Keratinocyte (primary cell): ENCODE data around the gene PATL2. TPM values are rescaled to one million over a fixed set of nuclear protein-coding genes. Genes with fewer than 3 reads are reported as not detected.

ENCODE experiments used
- DNase-seq: peaks from one replicate; pipeline ENCODE4 v3.0.0-alpha.2; 2011; ENCODE audit warnings: low read depth, missing footprints, low spot score
- FAIRE-seq: peaks from 2 replicates; lab custom pipeline; 2011; peaks lifted over from hg19 to GRCh38; lab: Jason Lieb, UNC
- H2AFZ ChIP-seq: 2 replicates; pipeline ENCODE4 v1.6.0; 2012; ENCODE audit warnings: low read length, control low read depth, inconsistent platforms; ENCODE audit not compliant: control insufficient read depth
- H3K27ac ChIP-seq: 2 replicates; pipeline ENCODE4 v1.5.1; 2011; ENCODE audit warnings: low read length; ENCODE audit not compliant: control insufficient read depth, insufficient read depth
- H3K27me3 ChIP-seq: 3 replicates; pipeline ENCODE4 v1.6.0; 2011; ENCODE audit warnings: low read length; ENCODE audit not compliant: control insufficient read depth, insufficient read depth; ENCODE audit errors: extremely low read depth
- H3K36me3 ChIP-seq, 2 experiments: 2 replicates in 1 of 2; 3 replicates in 1 of 2; pipeline ENCODE4 v1.5.1; 2011; ENCODE audit warnings: low read length in 2 of 2, mild to moderate bottlenecking in 1 of 2; ENCODE audit not compliant: control insufficient read depth in 2 of 2, insufficient read depth in 2 of 2; ENCODE audit errors: extremely low read depth in 1 of 2
- H3K4me1 ChIP-seq: 3 replicates; pipeline ENCODE4 v1.5.1; 2011; ENCODE audit warnings: low read length; ENCODE audit not compliant: control insufficient read depth, insufficient read depth; ENCODE audit errors: extremely low read depth
- H3K4me2 ChIP-seq: 3 replicates; pipeline ENCODE4 v1.6.0; 2011; ENCODE audit warnings: low read depth, low read length; ENCODE audit not compliant: control insufficient read depth, insufficient read depth; ENCODE audit errors: extremely low read depth
- H3K4me3 ChIP-seq, 3 experiments: fragments of 200-600 bp in 1 of 3; sonication (generic) in 1 of 3; 2 replicates in 2 of 3; 3 replicates in 1 of 3; pipeline ENCODE4 v1.5.1; 2011 to 2016; ENCODE audit warnings: low read length in 3 of 3, mild to moderate bottlenecking in 3 of 3, control low read depth in 2 of 3, inconsistent platforms in 1 of 3, low read depth in 1 of 3, mixed read lengths in 1 of 3, mixed run types in 1 of 3, moderate library complexity in 1 of 3; ENCODE audit not compliant: control insufficient read depth in 2 of 3, insufficient read depth in 2 of 3; ENCODE audit errors: extremely low read depth in 1 of 3
- H3K79me2 ChIP-seq: 2 replicates; pipeline ENCODE4 v1.6.0; 2012; ENCODE audit warnings: low read length; ENCODE audit not compliant: control insufficient read depth, insufficient read depth
- H3K9ac ChIP-seq: 3 replicates; pipeline ENCODE4 v1.6.0; 2011; ENCODE audit warnings: low read length; ENCODE audit not compliant: control insufficient read depth, insufficient read depth; ENCODE audit errors: extremely low read depth
- H3K9me1 ChIP-seq: 3 replicates; pipeline ENCODE4 v1.6.0; 2011; ENCODE audit warnings: low read length; ENCODE audit not compliant: control insufficient read depth, insufficient read depth; ENCODE audit errors: extremely low read depth
- H3K9me3 ChIP-seq: 2 replicates; pipeline ENCODE4 v1.5.1; 2012; ENCODE audit warnings: low read depth, low read length; ENCODE audit not compliant: control insufficient read depth
- H4K20me1 ChIP-seq: 3 replicates; pipeline ENCODE4 v1.6.0; 2011; ENCODE audit warnings: low read length; ENCODE audit not compliant: control insufficient read depth, insufficient read depth; ENCODE audit errors: extremely low read depth
- CTCF ChIP-seq, 3 experiments: IDR thresholded peaks in 1 of 3; conservative IDR thresholded peaks in 1 of 3; optimal IDR thresholded peaks in 1 of 3; 2 replicates in 2 of 3; 3 replicates in 1 of 3; pipeline versions ENCODE3 to v1.5.1; 2011; ENCODE audit warnings: low read length in 3 of 3, mild to moderate bottlenecking in 3 of 3, moderate library complexity in 2 of 3, control low read depth in 1 of 3, inconsistent platforms in 1 of 3; ENCODE audit not compliant: insufficient read depth in 2 of 3; ENCODE audit errors: extremely low read depth in 1 of 3
- EZH2 ChIP-seq: IDR thresholded peaks from one replicate; pipeline ENCODE4 v1.6.1; 2012; ENCODE audit warnings: inconsistent platforms, mild to moderate bottlenecking, low read length, moderate library complexity
- dilution Hi-C: fragments of 300-500 bp; cut with MboI; formaldehyde crosslinking; loops from one replicate; pipeline ENCODE4 v1.7.0; 2020; ENCODE audit warnings: low sequenced_read_pairs; ENCODE audit not compliant: extremely low pct_ligation_motif_present
- polyA plus RNA-seq, 5 experiments: library from polyadenylated mRNA; depleted of rRNA in 3 of 5; stranded (reverse) in 3 of 5; stranded (forward) in 1 of 5; unstranded in 1 of 5; fragments of >200 nt; gene quantifications; 1 replicate in 1 of 5; 2 replicates in 3 of 5; 3 replicates in 1 of 5; pipeline versions ENCODE4 v1.2.1 to v1.2.3, GENCODE V29; 2011 to 2012; ENCODE audit warnings: missing spikeins in 2 of 5, low read depth in 1 of 5, low replicate concordance in 1 of 5

The PATL2 gene
- polyA plus RNA-seq, 1 donor (not counting 4 experiments of a cell fraction or from before 2014, with no cell fraction given): 0.46 TPM

- H3K9me1 ChIP-seq: no peaks in the 10 kb centered on the region
- TF ChIP-seq CTCF (optimal IDR thresholded peaks at IDR 0.05 in 1 of 3, IDR thresholded peaks at IDR 0.05 in 1 of 3, conservative IDR thresholded peaks at IDR 0.05 in 1 of 3; ENCODE audit: extremely low read depth in 1 of 3, insufficient read depth in 2 of 3, low read length in 3 of 3): no peak
- TF ChIP-seq EZH2: no peak
These were observed 52.1 kb downstream of the PATL2 start for GRCh38 chr15:44659056-44659455.

GRCh38 chr15:44657378-44657777 is 53.7 kb downstream of the PATL2 start:
- no peaks in the 10 kb centered on the region for H3K27me3 ChIP-seq
- H2AFZ ChIP-seq: no peak overlapping the region
- DNase-seq (no peak), FAIRE-seq (no peak)
- no peak for TF ChIP-seq EZH2
- TF ChIP-seq CTCF (optimal IDR thresholded peaks at IDR 0.05 in 1 of 3, IDR thresholded peaks at IDR 0.05 in 1 of 3, conservative IDR thresholded peaks at IDR 0.05 in 1 of 3; ENCODE audit: extremely low read depth in 1 of 3, insufficient read depth in 2 of 3, low read length in 3 of 3): no peak
- no peaks in the 10 kb centered on the region for H3K9me1 ChIP-seq
- H3K4me1 ChIP-seq: peaks cover 5% of the 10 kb centered on the region
- no peaks in the 10 kb centered on the region for H4K20me1 ChIP-seq
- no peak overlapping the region for H3K4me2 ChIP-seq
- dilution Hi-C loops: no loop called here
- H3K27ac ChIP-seq: no peak overlapping the region
- no peak overlapping the region for H3K4me3 ChIP-seq
- H3K79me2 ChIP-seq: peaks cover 10% of the 10 kb centered on the region
- peaks cover 5 to 20% of the 10 kb centered on the region in 2 experiments for H3K36me3 ChIP-seq
- no peak overlapping the region for H3K9ac ChIP-seq
- H3K9me3 ChIP-seq: no peaks in the 10 kb centered on the region

More at GRCh38 chr15:44659056-44659455, 52.1 kb downstream of the PATL2 start:
- Histone ChIP-seq H2AFZ (no peak overlapping the region), H3K79me2 (peaks cover 17% of the 10 kb centered on the region), H3K4me3 (no peak overlapping the region), H3K27ac (no peak overlapping the region), H3K4me2 (no peak overlapping the region), H3K36me3 (peaks cover 3 to 14% of the 10 kb centered on the region in 2 experiments), H3K27me3 (no peaks in the 10 kb centered on the region), H4K20me1 (no peaks in the 10 kb centered on the region), H3K9ac (no peak overlapping the region), H3K4me1 (peaks cover 9% of the 10 kb centered on the region), H3K9me3 (no peaks in the 10 kb centered on the region)
- DNase-seq (no peak), FAIRE-seq (no peak)
- dilution Hi-C loops: no loop called here
